OCI-LY7 (cell line): ENCODE results near the gene CLCN6. TPM values are rescaled to one million over a fixed set of nuclear protein-coding genes. Genes with fewer than 3 reads are reported as not detected.

Source experiments
- BruUV-seq: library from RNA; stranded (reverse); fragments of 400-500 nt; replicated peaks from 2 replicates; lab custom pipeline; 2021; lab: Mats Ljungman, UMichigan
- CTCF ChIA-PET: fragments of 300-600 bp; sonication (Branson Sonifier 250); formaldehyde crosslinking; loops from one replicate; lab custom pipeline; 2022; ENCODE audit warnings: antibody characterized with exemption; ENCODE audit not compliant: unreplicated experiment; lab: Charles Lee
- POLR2A ChIA-PET: fragments of 300-600 bp; sonication (Branson Sonifier 250); formaldehyde crosslinking; loops from one replicate; lab custom pipeline; 2022; ENCODE audit warnings: antibody characterized with exemption; lab: Charles Lee
- DNase-seq: peaks from one replicate; pipeline ENCODE4 v3.0.0-alpha.2; 2015; ENCODE audit warnings: low spot score
- H2AFZ ChIP-seq: fragments of 200-600 bp; sonication (generic), shearing (Covaris generic); 2 replicates; pipeline ENCODE4 v1.6.1; 2014; ENCODE audit warnings: mild to moderate bottlenecking, antibody characterized with exemption, low read length, moderate library complexity
- H3K27ac ChIP-seq: fragments of 200-600 bp; sonication (generic); 2 replicates; pipeline ENCODE4 v1.5.1; 2014; ENCODE audit warnings: mixed run types, low read depth, mild to moderate bottlenecking, moderate library complexity, low read length, inconsistent platforms; ENCODE audit not compliant: poor library complexity, severe bottlenecking
- H3K36me3 ChIP-seq: fragments of 200-600 bp; sonication (generic); 2 replicates; pipeline ENCODE4 v1.6.1; 2014; ENCODE audit warnings: mild to moderate bottlenecking, antibody characterized with exemption, low read length, moderate library complexity, mixed read lengths; ENCODE audit not compliant: insufficient read depth
- H3K4me1 ChIP-seq: fragments of 200-600 bp; sonication (generic); 2 replicates; pipeline ENCODE4 v1.5.1; 2014; ENCODE audit warnings: mild to moderate bottlenecking, low read length; ENCODE audit not compliant: insufficient read depth, poor library complexity, severe bottlenecking
- H3K4me2 ChIP-seq: fragments of 200-600 bp; sonication (generic); 2 replicates; pipeline ENCODE4 v1.6.1; 2014; ENCODE audit warnings: mild to moderate bottlenecking, low read length
- H3K4me3 ChIP-seq: fragments of 200-600 bp; sonication (generic); 2 replicates; pipeline ENCODE4 v1.5.1; 2014; ENCODE audit warnings: mild to moderate bottlenecking, low read depth, low read length; ENCODE audit not compliant: poor library complexity, severe bottlenecking
- H3K79me2 ChIP-seq: fragments of 200-600 bp; sonication (generic); 2 replicates; pipeline ENCODE4 v1.6.1; 2016; ENCODE audit warnings: low read depth, mild to moderate bottlenecking, low read length, moderate library complexity, mixed read lengths; ENCODE audit not compliant: insufficient read depth
- H3K9me2 ChIP-seq: fragments of 200-600 bp; sonication (generic); 2 replicates; pipeline ENCODE4 v1.6.1; 2016; ENCODE audit warnings: mild to moderate bottlenecking, low read length, mixed read lengths; ENCODE audit not compliant: insufficient read depth
- H3K9me3 ChIP-seq: fragments of 200-600 bp; sonication (generic); 2 replicates; pipeline ENCODE4 v1.6.1; 2014; ENCODE audit warnings: mild to moderate bottlenecking, mixed run types, low read length, mixed read lengths
- H4K20me1 ChIP-seq: fragments of 200-600 bp; sonication (generic); 2 replicates; pipeline ENCODE4 v1.6.1; 2014; ENCODE audit warnings: mild to moderate bottlenecking, antibody characterized with exemption, low read length, moderate library complexity, mixed read lengths; ENCODE audit not compliant: insufficient read depth
- CTCF ChIP-seq: fragments of 200-600 bp; sonication (generic); conservative IDR thresholded peaks from 2 replicates; pipeline ENCODE4 v1.5.1; 2014; ENCODE audit warnings: mild to moderate bottlenecking, antibody characterized with exemption, low read length, moderate library complexity, mixed read lengths
- EZH2phosphoT487 ChIP-seq: fragments of 200-600 bp; sonication (generic); IDR thresholded peaks from 2 replicates; pipeline ENCODE4 v1.6.1; 2018; ENCODE audit warnings: low read depth, borderline replicate concordance, mild to moderate bottlenecking, mixed run types, antibody characterized with exemption, low read length, moderate library complexity, mixed read lengths
- intact Hi-C: fragments of 100-400 bp; cut with micrococcal nuclease; formaldehyde crosslinking; loops from one replicate; pipeline ENCODE4 v1.10.0; 2022; ENCODE audit not compliant: unreplicated experiment
- total RNA-seq, 2 experiments: library from RNA; depleted of rRNA in 1 of 2; stranded (reverse); fragments of >200 nt in 1 of 2; shearing (Covaris generic) in 1 of 2; gene quantifications; 2 replicates each; pipeline ENCODE4 v1.2.3, GENCODE V29; 2014 to 2022

The CLCN6 gene
- total RNA-seq, 2 experiments from 2014 or later: 19.7 to 65.8 TPM

GRCh38 chr1:11850156-11850555, 44.2 kb downstream of the CLCN6 start:
- no peak for DNase-seq
- intact Hi-C loops: no loop called here
- ChIA-PET CTCF (no interaction called here), POLR2A (interaction anchor here (0.6 kb wide), 1 partner anchor 169 kb away, joined by 6 read pairs; no protein-coding TSS in a partner anchor)
- Histone ChIP-seq H3K79me2 (no peaks in the 10 kb centered on the region), H3K4me3 (no peak overlapping the region), H3K4me2 (no peak overlapping the region), H3K9me3 (no peaks in the 10 kb centered on the region), H4K20me1 (no peaks in the 10 kb centered on the region), H3K27ac (no peak overlapping the region), H3K36me3 (peaks cover 16% of the 10 kb centered on the region), H3K4me1 (peaks cover 11% of the 10 kb centered on the region), H3K9me2 (no peaks in the 10 kb centered on the region), H2AFZ (no peak overlapping the region)
- BruUV-seq: no TSS peak
- TF ChIP-seq EZH2phosphoT487 (no peak), CTCF (no peak)

GRCh38 chr1:11851180-11851579, 45.2 kb downstream of the CLCN6 start:
- no peak overlapping the region for H2AFZ ChIP-seq
- H3K4me2 ChIP-seq: no peak overlapping the region
- H3K9me2 ChIP-seq: no peaks in the 10 kb centered on the region
- no peaks in the 10 kb centered on the region for H3K79me2 ChIP-seq
- ChIA-PET POLR2A (no interaction called here), CTCF (no interaction called here)
- intact Hi-C loops: no loop called here
- H3K36me3 ChIP-seq: peaks cover 7% of the 10 kb centered on the region
- BruUV-seq: no TSS peak
- no peaks in the 10 kb centered on the region for H4K20me1 ChIP-seq
- H3K4me3 ChIP-seq: no peak overlapping the region
- peaks cover 11% of the 10 kb centered on the region for H3K4me1 ChIP-seq
- no peak overlapping the region for H3K27ac ChIP-seq
- no peak for DNase-seq
- H3K9me3 ChIP-seq: no peaks in the 10 kb centered on the region
- no peak for TF ChIP-seq EZH2phosphoT487
- TF ChIP-seq CTCF: no peak

- H3K4me3 ChIP-seq: no peak overlapping the region
- no peaks in the 10 kb centered on the region for H3K9me3 ChIP-seq
- ChIA-PET POLR2A (interaction anchor here (0.7 kb wide), 2 partner anchors 84 to 108 kb away, joined by 3 to 8 read pairs; no protein-coding TSS in a partner anchor), CTCF (no interaction called here)
- intact Hi-C loops: no loop called here
- no peak overlapping the region for H3K27ac ChIP-seq
- peaks cover 6% of the 10 kb centered on the region for H3K4me1 ChIP-seq
- H3K79me2 ChIP-seq: no peaks in the 10 kb centered on the region
- no TSS peak for BruUV-seq
- no peaks in the 10 kb centered on the region for H3K9me2 ChIP-seq
- H3K36me3 ChIP-seq: no peaks in the 10 kb centered on the region
- no peak overlapping the region for H2AFZ ChIP-seq
- H3K4me2 ChIP-seq: no peak overlapping the region
- TF ChIP-seq EZH2phosphoT487 (no peak), CTCF (no peak)
- no peaks in the 10 kb centered on the region for H4K20me1 ChIP-seq
- no peak for DNase-seq
These were observed 48.5 kb downstream of the CLCN6 start for GRCh38 chr1:11854519-11854918.
